Tracheal epithelial cell (primary cell): ENCODE results near the gene ACAD10. TPM values are rescaled to one million over a fixed set of nuclear protein-coding genes. Genes with fewer than 3 reads are reported as not detected.

Experiments used
- total RNA-seq: library from RNA; depleted of rRNA; stranded (reverse); fragments of >200 nt; gene quantifications from 2 replicates; pipeline ENCODE4 v1.2.1, GENCODE V29; 2014

Gene ACAD10
- total RNA-seq, result 8.9 and 14.9 TPM in 2 replicates

GRCh38 chr12:111685811-111686573 lies at the start of gene ACAD10, which contains the start of gene BRAP:
TSS of gene ACAD10 (plus strand) at chr12:111686053. CDS start at chr12:111692710, 6,657 bp downstream.
TSS of gene BRAP (minus strand) at chr12:111685956. CDS start at chr12:111685792, 164 bp downstream.

GRCh38 chr12:111766608-111767361 lies 80.9 kb downstream of the ACAD10 start, which contains the start of gene ALDH2:
TSS of gene ALDH2 (plus strand) at chr12:111766933. CDS start at chr12:111766983, 50 bp downstream.

Other genes starting within 250 kb of the ACAD10 start
- 5.1 and 10.1 TPM in 2 replicates for gene ATXN2, start 86.7 kb upstream of the ACAD10 start, total RNA-seq
- gene BRAP, start 97 bp upstream of the ACAD10 start, total RNA-seq, result 17.7 and 21.9 TPM in 2 replicates
- gene ALDH2, start 80.9 kb downstream of the ACAD10 start, total RNA-seq, result 36.4 and 45.4 TPM in 2 replicates
- gene MAPKAPK5, start 156.2 kb downstream of the ACAD10 start, total RNA-seq, result 43.6 and 49.9 TPM in 2 replicates